ENCODE measurements around the gene UBE2J1. TPM values are rescaled to one million over a fixed set of nuclear protein-coding genes. Genes with fewer than 3 reads are reported as not detected.
A peak's percentile ranks its signal among the peaks of the same experiment; 100 is the strongest.

UBE2J1 gene
- total and polyA plus RNA-seq, 10 of the 15 experiments (the other 5 are each of a cell fraction or from before 2014, with no cell fraction given) = 48.7 to 131 (median 90.0) TPM

GRCh38 chr6:89347825-89348224, 4.7 kb downstream of the UBE2J1 start:
- no TSS peak for BruUV-seq (replicated peaks)
- Histone ChIP-seq H3K9ac (ENCODE audit: control insufficient read depth, insufficient read depth, low read length) (peak overlapping the region; percentile 15), H3K27me3 (replicated peaks in 1 of 2; ENCODE audit: control insufficient read depth in 2 of 2, insufficient read depth in 2 of 2, low read length in 1 of 2) (no peaks in the 10 kb centered on the region), H3K36me3 (ENCODE audit: control insufficient read depth in 2 of 2, insufficient read depth in 2 of 2, low read length in 1 of 2) (peaks cover 0 to 5% of the 10 kb centered on the region in 2 experiments; a peak in 1 of 4 replicates), H4K20me1 (ENCODE audit: control insufficient read depth, insufficient read depth) (no peaks in the 10 kb centered on the region; the same call in none of the 2 replicates), H3K27ac (ENCODE audit: control insufficient read depth, insufficient read depth) (peak overlapping the region; percentile 65), H3K9me3 (replicated peaks; ENCODE audit: control insufficient read depth, insufficient read depth, low read length) (no peaks in the 10 kb centered on the region; the same call in 2 of the 3 replicates), H3K4me2 (ENCODE audit: control insufficient read depth, insufficient read depth) (peak overlapping the region; percentile 95), H2AFZ (ENCODE audit: control insufficient read depth, low read depth, low read length) (no peak overlapping the region), H3K4me1 (ENCODE audit: control insufficient read depth, insufficient read depth, low read length) (peaks cover 43% of the 10 kb centered on the region), H3K4me3 (peak overlapping the region; percentile 98), H3K79me2 (ENCODE audit: control insufficient read depth, insufficient read depth, low read length) (peaks cover 95% of the 10 kb centered on the region)
- intact Hi-C loops (cut with micrococcal nuclease; ENCODE audit: unreplicated experiment) (no loop called here), in situ Hi-C loops (cut with MboI) (no loop called here)
- SMC1A ChIA-PET (ENCODE audit: uncharacterized antibody, unreplicated experiment) = interaction anchor here (0.8 to 12.6 kb wide), 22 partner anchors 9 to 268 kb away, joined by 3 to 252 read pairs (median 4); partner anchors contain the start of genes PM20D2 and PNRC1
- no peak for DNase-seq (ENCODE audit: low read depth, low spot score)
- whole genome bisulfite sequencing (ENCODE audit: insufficient coverage, insufficient replicate concordance, low lambda C conversion rate, missing lambda C conversion rate) = 52% methylated on average over 2 of the region's 2 CpGs
- TF ChIP-seq ZBTB11 (CRISPR knock-in tag; IDR thresholded peaks at IDR 0.05) (no peak), RELA (IDR thresholded peaks at IDR 0.05; ENCODE audit: borderline replicate concordance, partially characterized antibody) (no peak), ZNF24 (IDR thresholded peaks at IDR 0.05) (no peak), CHD2 (IDR thresholded peaks at IDR 0.05; ENCODE audit: borderline replicate concordance, low read depth, low read length) (no peak), WRNIP1 (IDR thresholded peaks at IDR 0.05; ENCODE audit: borderline replicate concordance, low read depth, low read length) (0 out of 2 replicates have a peak, but pooled peaks have one; percentile 91), BACH1 (IDR thresholded peaks at IDR 0.05; ENCODE audit: borderline replicate concordance) (peak; percentile 39; the same call in 1 of the 2 replicates)
- no peak for FAIRE-seq
- POLR2A ChIA-PET = interaction anchor here (0.9 to 5.9 kb wide), 9 partner anchors 9 to 271 kb away, joined by 3 to 51 read pairs (median 9); partner anchors contain the start of genes PM20D2 and PNRC1
- RAD21 ChIA-PET (ENCODE audit: unreplicated experiment) = interaction anchor here (0.9 to 12.7 kb wide), 9 partner anchors 9 to 202 kb away, joined by 3 to 187 read pairs (median 8); partner anchors contain the start of gene PM20D2
- CTCF ChIA-PET = interaction anchor here (0.9 to 17.0 kb wide), 9 partner anchors 9 to 225 kb away, joined by 3 to 260 read pairs (median 22); no protein-coding TSS in a partner anchor
- no peak for ATAC-seq
